ENCODE data around the gene RGL2.

Gene RGL2

GRCh38 chr6:33317669-33318425 is 19.1 kb upstream of the RGL2 start, which contains the start of gene ZBTB22:
Gene ZBTB22, minus strand, starts transcription at chr6:33317744. Its CDS starts 828 bp downstream, at chr6:33316916.
- peak; percentile 93 to 99 (median 97) for DNase-seq
- intact Hi-C loops (cut with DNase I) = loop anchor here (10.0 kb wide), 1 partner anchor 97 kb away; the partner anchor contains the start of genes CUTA and PHF1

DNA sequence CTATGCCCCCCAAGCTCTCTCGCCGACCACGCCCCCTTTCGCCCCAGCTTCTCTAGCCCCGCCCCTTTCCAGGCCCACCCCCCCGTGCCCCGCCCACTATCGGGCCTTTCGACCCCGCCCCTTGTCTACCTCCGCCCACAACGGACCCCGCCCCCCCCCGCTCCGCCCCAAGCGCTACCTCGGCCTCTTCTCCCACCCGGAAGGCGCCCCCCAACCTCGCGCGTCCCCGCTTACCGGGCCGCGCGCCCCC is 18.6 kb upstream of the RGL2 start:
- no peak for DNase-seq
- intact Hi-C loops (cut with DNase I) = loop anchor here (10.0 kb wide), 1 partner anchor 97 kb away; the partner anchor contains the start of genes CUTA and PHF1

DNA sequence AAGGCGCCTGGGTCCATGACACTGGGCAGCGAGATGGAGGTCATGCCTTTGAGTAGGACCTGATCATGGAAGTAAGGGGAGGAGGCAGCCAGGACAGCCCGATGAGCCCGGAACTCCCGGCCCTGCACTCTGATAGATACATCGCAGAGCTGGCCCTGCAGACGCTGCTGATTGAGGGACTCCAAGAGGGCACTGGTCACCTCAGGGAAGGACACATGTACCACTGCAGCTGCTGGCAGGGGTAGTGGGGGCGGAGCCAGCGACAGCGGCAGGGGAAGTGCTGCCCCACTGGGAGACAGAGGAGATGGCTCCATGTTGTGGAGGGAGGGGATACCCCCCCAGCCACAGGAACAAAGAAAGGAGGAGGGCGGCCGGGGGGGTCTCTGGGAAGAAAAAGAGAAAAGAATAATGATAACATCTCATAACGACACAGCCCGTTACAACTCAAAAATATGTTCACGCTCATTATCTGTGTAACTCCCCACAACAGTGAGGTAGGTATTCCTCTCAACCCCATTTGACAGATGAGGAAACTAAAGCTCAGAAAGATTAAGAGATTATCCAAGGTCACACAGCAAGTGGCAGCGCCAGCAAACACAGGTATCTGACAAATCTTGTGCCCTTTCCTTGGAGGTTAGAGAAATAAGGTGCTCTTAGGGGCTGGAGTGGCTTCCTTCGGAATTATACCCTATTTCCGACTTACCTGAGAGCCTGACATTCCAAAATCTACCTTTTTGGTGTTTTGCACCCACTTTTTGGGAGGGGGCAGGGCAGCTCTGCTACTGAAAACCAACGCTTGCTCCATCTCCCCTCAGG is 18.1 kb upstream of the RGL2 start:
- intact Hi-C loops (cut with DNase I) = loop anchor here (10.0 kb wide), 1 partner anchor 98 kb away; the partner anchor contains the start of genes CUTA and PHF1
- peak in 1 of 10 donors; percentile 77 for DNase-seq

- intact Hi-C loops (cut with DNase I) = loop anchor here (2.0 to 10.0 kb wide), 2 partner anchors 17 to 99 kb away; partner anchors contain the start of genes CUTA, PHF1 and RGL2
- DNase-seq = peak in 1 of 10 donors; percentile 52
Measured at GRCh38 chr6:33315793-33316602, 17.3 kb upstream of the RGL2 start.

GRCh38 chr6:33314943-33315792 is 16.4 kb upstream of the RGL2 start:
- intact Hi-C loops (cut with DNase I) = loop anchor here (2.0 to 10.0 kb wide), 2 partner anchors 16 to 100 kb away; partner anchors contain the start of genes CUTA, PHF1 and RGL2
- peak in 1 of 10 donors; percentile 82 for DNase-seq

DNA sequence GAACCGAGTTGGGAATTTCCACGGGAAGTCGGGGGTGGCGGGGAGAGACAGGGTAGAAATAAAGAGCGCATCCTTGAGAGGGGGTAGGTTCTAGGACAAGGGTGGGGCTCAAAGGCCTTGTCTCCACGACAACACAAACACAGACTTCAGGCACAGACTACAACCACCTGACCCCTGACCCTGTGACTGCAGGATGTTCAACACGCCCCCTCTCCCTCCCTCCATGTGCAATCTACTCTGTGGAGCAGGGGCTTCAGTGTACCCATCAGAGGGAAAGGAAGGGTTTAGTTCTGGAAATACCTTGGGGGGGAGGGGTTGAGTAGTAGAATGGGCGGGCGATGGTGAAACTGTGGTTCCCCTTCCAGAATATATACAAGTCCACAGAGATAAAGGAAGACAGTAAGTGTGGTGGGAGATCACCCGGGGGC is 15.8 kb upstream of the RGL2 start:
- peak in 5 of 10 donors; percentile 40 to 89 (median 54) for DNase-seq
- intact Hi-C loops (cut with DNase I) = loop anchor here (2.0 to 10.0 kb wide), 2 partner anchors 16 to 100 kb away; partner anchors contain the start of genes CUTA, PHF1 and RGL2

- DNase-seq = peak in 9 of 10 donors; percentile 42 to 91 (median 53)
- intact Hi-C loops (cut with DNase I) = loop anchor here (2.0 to 10.0 kb wide), 2 partner anchors 15 to 101 kb away; partner anchors contain the start of genes CUTA, PHF1 and RGL2
Measured at GRCh38 chr6:33313709-33314514, 15.2 kb upstream of the RGL2 start, which contains the start of gene TAPBP. Gene TAPBP, minus strand, starts transcription at chr6:33314078. Its CDS starts 37 bp downstream, at chr6:33314041.

GRCh38 chr6:33313105-33313708 is 14.5 kb upstream of the RGL2 start:
- intact Hi-C loops (cut with DNase I) = loop anchor here (10.0 kb wide), 1 partner anchor 102 kb away; the partner anchor contains the start of genes CUTA and PHF1
- peak in 9 of 10 donors; percentile 22 to 90 (median 47) for DNase-seq

DNA sequence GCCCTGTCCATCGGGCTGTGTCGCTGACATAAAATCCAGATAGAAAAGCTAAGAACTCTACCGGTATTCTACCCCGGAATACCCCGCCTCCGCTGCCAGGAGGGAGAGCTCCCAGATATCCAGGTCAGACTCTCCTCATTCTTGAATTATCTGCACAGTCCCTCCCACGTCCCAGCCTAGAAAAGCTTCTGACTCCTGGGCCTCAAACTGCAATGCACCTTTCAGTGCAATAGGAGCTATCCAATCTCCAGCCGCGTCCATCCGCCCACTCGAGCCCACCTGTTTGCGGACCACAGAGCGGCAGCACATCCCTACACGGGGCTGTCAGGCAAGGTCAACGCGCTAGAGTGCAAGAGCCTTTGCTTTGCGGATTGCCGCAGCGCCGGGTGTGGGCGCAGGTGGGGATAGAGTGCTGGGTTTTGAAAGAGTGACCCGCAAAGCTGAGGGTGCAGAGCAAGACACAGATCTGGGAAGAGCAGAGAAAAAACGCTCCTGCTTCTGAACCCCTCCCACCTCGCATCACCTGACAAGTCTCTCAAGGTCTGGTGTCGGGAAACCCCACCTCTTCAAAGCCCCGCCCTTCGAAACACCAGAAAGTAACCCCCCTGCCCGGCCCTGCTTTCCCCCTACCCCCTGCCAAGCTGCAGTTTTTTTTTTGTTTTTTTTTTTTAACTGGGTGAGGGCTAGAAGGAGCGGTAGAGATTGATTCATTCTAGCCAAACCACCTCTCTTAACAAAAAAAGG is 13.8 kb upstream of the RGL2 start:
- DNase-seq = peak in 8 of 10 donors; percentile 50 to 91 (median 69)
- intact Hi-C loops (cut with DNase I) = loop anchor here (10.0 kb wide), 1 partner anchor 102 kb away; the partner anchor contains the start of genes CUTA and PHF1

DNA sequence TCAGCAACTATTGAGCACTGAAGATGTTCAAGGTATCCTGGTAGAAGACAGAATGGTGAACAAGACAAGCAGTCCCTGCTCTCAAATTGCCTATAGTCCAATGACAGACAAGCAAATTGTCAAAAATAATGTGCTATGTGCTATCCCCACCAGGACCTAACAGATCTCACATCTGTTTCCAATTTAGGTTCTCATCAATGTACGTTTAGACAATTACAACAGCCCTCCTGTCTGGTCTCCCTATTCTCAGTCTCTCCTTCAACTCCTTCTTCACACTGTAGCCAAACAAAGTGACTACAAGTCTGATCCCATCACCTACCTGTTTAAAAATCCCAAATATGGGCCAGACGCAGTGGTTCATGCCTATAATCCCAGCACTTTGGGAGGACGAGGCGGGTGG is 7.6 kb upstream of the RGL2 start:
- DNase-seq = no peak
- intact Hi-C loops (cut with DNase I) = no loop called here

DNA sequence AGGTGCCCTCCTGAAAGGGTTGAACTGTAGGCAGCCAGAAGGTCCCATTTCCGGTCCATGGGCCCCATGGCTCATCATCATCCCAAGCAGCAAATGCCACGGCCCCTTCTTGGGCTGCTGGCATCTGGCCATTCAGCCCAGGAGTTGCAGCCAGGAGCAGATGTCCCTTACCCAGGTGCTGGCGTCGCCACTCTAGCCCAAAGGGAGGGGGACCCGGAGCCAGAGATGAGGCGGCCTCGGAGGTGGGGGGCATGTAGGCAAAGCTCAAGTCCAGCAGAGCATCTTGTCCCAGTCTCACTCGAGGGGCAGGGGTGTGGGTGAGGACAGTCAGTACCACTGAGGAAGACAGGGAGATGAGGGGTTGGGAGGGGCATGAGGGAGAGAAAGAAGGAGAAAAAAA is 6.3 kb upstream of the RGL2 start:
- peak in 1 of 10 donors; percentile 84 for DNase-seq
- intact Hi-C loops (cut with DNase I) = no loop called here

DNA sequence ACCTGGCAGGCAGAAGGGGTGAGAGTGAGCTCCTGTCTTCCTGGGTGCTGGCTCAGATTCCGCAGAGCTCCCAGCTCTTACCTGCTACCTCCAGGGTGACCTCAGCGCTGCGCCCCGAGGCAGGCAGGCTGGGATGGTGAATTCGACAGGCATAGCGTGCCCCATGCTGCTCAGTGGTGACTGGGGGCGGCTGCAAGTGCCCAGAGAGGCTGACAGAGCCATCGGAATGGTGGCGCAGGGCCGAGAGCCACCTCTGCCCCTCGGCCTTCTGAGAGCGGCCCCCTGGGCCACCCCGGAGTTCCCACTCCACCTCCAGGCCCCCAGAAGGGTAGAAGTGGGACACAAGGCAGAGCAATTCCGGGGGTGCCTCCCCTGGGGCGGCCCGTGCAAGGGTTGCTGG is 5.5 kb upstream of the RGL2 start:
- intact Hi-C loops (cut with DNase I) = no loop called here
- DNase-seq = peak in 1 of 10 donors; percentile 59

DNA sequence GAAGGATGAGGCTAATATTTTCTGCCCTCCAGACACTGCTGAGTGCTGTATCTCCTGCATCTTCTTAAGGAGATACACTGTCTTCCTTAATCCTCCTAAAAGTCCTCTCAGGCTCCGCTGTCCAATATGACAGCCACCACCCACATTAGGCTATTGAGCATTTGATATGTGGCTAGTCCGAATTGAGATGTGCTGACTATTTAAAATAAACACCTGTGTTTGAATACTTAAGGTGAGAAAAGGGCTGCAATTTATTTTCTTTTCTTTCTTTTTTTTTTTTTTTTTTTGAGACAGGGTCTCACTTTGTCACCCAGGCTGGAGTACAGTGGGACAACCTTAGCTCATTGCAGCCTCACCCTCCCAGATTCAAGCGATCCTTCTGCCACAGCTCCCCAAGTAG is 3.1 kb upstream of the RGL2 start:
- DNase-seq = no peak
- intact Hi-C loops (cut with DNase I) = no loop called here

- DNase-seq = peak; percentile 87 to 98 (median 91)
- intact Hi-C loops (cut with DNase I) = loop anchor here (2.0 kb wide), 1 partner anchor 15 kb away; the partner anchor contains the start of gene TAPBP
Measured at GRCh38 chr6:33299237-33299944, 649 bp upstream of the RGL2 start.

- peak in 4 of 10 donors; percentile 37 to 86 (median 64) for DNase-seq
- intact Hi-C loops (cut with DNase I) = loop anchor here (2.0 kb wide), 1 partner anchor 17 kb away; the partner anchor contains the start of gene TAPBP
Measured at GRCh38 chr6:33297956-33298772, 578 bp downstream of the RGL2 start.

Measured in posterior cingulate gyrus (tissue), 11 donors.